ENCODE data around the gene CCDC88B.

DNA sequence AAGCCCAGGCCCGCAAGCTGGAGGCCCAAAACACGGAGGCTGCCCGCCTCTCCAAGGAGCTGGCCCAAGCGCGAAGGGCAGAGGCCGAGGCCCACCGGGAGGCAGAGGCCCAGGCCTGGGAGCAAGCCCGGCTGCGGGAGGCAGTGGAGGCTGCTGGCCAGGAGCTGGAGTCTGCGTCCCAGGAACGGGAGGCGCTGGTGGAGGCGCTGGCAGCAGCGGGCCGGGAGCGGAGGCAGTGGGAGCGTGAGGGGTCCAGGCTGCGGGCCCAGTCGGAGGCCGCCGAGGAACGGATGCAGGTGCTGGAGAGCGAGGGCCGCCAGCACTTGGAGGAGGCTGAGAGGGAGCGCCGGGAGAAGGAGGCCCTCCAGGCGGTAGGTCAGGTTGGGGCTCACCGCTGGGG is 4.8 kb downstream of the CCDC88B start:
- TF ChIP-seq, protein P1, sequence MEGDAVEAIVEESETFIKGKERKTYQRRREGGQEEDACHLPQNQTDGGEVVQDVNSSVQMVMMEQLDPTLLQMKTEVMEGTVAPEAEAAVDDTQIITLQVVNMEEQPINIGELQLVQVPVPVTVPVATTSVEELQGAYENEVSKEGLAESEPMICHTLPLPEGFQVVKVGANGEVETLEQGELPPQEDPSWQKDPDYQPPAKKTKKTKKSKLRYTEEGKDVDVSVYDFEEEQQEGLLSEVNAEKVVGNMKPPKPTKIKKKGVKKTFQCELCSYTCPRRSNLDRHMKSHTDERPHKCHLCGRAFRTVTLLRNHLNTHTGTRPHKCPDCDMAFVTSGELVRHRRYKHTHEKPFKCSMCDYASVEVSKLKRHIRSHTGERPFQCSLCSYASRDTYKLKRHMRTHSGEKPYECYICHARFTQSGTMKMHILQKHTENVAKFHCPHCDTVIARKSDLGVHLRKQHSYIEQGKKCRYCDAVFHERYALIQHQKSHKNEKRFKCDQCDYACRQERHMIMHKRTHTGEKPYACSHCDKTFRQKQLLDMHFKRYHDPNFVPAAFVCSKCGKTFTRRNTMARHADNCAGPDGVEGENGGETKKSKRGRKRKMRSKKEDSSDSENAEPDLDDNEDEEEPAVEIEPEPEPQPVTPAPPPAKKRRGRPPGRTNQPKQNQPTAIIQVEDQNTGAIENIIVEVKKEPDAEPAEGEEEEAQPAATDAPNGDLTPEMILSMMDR (IDR thresholded peaks at IDR 0.05): no peak
- no peak for TF ChIP-seq POLR2A (IDR thresholded peaks at IDR 0.05)

Data from body of pancreas (tissue), 4 donors.